Muscle of arm (tissue), 12 donors: ENCODE data around the gene MYL11. TPM values are rescaled to one million over a fixed set of nuclear protein-coding genes. Genes with fewer than 3 reads are reported as not detected.

Experiments
- DNase-seq: peaks from one replicate; pipeline ENCODE4 v3.0.0-alpha.2; 2013
- polyA plus RNA-seq, 12 donors: library from polyadenylated mRNA; unstranded; fragments of 120-200 nt; gene quantifications; one replicate each; pipeline ENCODE4 v1.2.1, GENCODE V29; 2013; ENCODE audit not compliant: insufficient read length in 12 of 12

The MYL11 gene
- polyA plus RNA-seq, 12 donors, result 2,830 to 9,967 (median 7,161) TPM

- no peak for DNase-seq
Measured at GRCh38 chr16:30416047-30416603, 41.5 kb downstream of the MYL11 start.

DNA sequence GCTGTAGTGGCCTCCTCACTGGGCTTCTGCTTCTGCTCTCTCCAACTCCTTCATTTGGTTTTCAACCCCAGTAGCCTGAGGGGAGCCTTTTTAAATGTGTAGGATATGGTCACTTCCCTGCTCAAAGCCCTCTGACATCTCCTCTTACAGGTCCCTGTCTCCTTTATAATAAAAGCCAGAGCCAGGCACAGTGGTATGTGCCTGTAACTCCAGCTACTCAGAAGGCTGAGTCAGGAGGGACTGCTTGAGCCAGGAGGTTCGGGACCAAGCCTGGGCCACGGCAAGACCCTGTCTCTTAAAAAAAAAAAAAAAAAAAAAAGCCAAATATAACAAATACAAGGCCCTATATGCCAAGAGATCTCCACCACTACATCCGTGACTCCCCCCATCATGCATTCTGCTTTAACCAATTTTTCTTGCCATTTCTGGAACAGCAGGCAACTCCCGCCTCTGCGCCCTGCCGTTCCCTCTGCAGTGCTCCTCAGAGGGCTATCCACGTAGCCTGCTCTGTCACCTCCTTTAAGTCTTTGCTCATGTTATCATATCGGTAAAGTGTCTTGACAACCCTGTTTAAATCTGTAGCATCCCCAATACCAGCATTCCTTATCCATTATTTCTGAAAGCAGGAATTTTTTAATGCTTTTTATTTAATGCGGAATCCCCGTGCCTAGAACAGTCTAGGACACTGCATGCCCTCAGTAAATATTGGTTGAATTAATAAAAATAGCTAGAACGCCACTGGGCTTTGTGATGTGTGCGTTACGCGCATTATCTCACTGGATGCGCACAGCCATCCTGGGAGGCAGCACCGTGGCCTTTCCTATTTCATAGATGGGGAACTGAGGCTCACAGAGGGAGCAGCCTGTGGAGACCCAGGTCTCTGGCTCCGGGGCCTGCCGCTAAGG, 42.3 kb downstream of the MYL11 start:
- no peak for DNase-seq

DNA sequence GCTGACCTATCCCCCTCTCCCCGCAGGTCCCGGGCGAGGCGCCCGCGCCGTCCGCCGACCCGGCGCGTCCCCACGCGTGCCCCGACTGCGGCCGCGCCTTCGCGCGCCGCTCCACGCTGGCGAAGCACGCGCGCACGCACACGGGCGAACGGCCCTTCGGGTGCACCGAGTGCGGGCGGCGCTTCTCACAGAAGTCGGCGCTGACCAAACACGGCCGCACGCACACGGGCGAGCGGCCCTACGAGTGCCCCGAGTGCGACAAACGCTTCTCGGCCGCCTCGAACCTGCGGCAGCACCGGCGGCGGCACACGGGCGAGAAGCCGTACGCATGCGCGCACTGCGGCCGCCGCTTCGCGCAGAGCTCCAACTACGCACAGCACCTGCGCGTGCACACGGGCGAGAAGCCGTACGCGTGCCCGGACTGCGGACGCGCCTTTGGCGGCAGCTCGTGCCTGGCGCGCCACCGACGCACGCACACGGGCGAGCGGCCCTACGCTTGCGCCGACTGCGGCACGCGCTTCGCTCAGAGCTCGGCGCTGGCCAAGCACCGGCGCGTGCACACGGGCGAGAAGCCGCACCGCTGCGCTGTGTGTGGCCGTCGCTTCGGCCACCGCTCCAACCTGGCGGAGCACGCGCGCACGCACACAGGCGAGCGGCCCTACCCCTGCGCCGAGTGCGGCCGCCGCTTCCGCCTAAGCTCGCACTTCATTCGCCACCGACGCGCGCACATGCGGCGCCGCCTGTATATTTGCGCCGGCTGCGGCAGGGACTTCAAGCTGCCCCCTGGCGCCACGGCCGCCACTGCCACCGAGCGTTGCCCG, 43.1 kb downstream of the MYL11 start:
- peak; percentile 87 for DNase-seq

- no peak for DNase-seq
Measured at GRCh38 chr16:30418350-30419181, 44.0 kb downstream of the MYL11 start.

DNA sequence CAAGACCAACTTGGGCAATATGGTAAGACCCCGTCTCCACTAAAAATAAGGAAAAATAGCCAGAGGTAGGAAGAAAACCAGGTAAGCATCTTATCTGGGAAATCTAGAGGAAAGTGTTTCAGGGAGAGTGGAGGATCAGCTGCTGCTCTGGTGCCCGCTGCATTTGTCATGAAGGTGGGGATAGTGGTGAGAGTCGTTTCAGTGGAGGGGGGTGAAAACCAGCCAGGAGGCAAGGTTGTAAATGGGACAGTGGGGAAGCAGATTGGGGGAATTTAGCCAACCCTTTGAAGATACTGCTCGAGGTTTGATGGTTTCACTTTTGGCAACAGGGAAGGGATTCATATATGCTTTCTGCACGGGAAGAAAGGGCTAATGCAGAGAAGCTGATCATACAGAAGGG, 46.4 kb downstream of the MYL11 start:
- no peak for DNase-seq

Other genes starting within 250 kb of the MYL11 start
- 10 to 100 TPM in 8 of 12 donors, 1 to 10 TPM in 3, not detected in 1; 6.0 to 41.9 (median 11.0) TPM for gene CORO1A, start 191.2 kb upstream of the MYL11 start, polyA plus RNA-seq
- gene BOLA2B, start 181.1 kb upstream of the MYL11 start, polyA plus RNA-seq, result 10 to 100 TPM in 10 of 12 donors, not detected in 2; 13.0 to 35.0 (median 17.4) TPM
- 10 to 100 TPM in 9 of 12 donors, 1 to 10 TPM in 2, not detected in 1; 6.8 to 21.8 (median 13.7) TPM for gene SLX1A, start 180.9 kb upstream of the MYL11 start, polyA plus RNA-seq
- 1 to 10 TPM in 10 of 12 donors, not detected in 2; 1.7 to 5.9 (median 3.7) TPM for gene SULT1A3, start 175.5 kb upstream of the MYL11 start, polyA plus RNA-seq
- 10 to 100 TPM in 5 of 12 donors, 1 to 10 TPM in 3, under 1 TPM in 2, not detected in 2; 0.24 to 22.5 (median 10.1) TPM for gene NPIPB13, start 126.3 kb upstream of the MYL11 start, polyA plus RNA-seq
- gene CD2BP2, start 19.5 kb upstream of the MYL11 start, polyA plus RNA-seq, result 10 to 100 TPM in 11 of 12 donors, not detected in 1; 26.8 to 87.9 (median 33.5) TPM
- 10 to 100 TPM in 11 of 12 donors, not detected in 1; 24.1 to 52.0 (median 28.0) TPM for gene TBC1D10B, start 4.3 kb upstream of the MYL11 start, polyA plus RNA-seq
- 1 to 10 TPM in 11 of 12 donors, not detected in 1; 1.3 to 7.2 (median 2.6) TPM for gene SEPTIN1, start 7.8 kb downstream of the MYL11 start, polyA plus RNA-seq
- gene ZNF48, start 20.6 kb downstream of the MYL11 start, polyA plus RNA-seq, result 10 to 100 TPM in 1 of 12 donors, 1 to 10 TPM in 10, not detected in 1; 4.6 to 26.2 (median 6.2) TPM
- 1 to 10 TPM in 10 of 12 donors, not detected in 2; 2.9 to 5.7 (median 4.4) TPM for gene ZNF771, start 32.8 kb downstream of the MYL11 start, polyA plus RNA-seq
- gene DCTPP1, start 55.2 kb downstream of the MYL11 start, polyA plus RNA-seq, result 10 to 100 TPM in 11 of 12 donors, not detected in 1; 20.0 to 42.3 (median 25.0) TPM
- gene SEPHS2, start 71.1 kb downstream of the MYL11 start, polyA plus RNA-seq, result 10 to 100 TPM in 11 of 12 donors, not detected in 1; 12.6 to 32.9 (median 15.5) TPM
- gene ITGAL, start 97.9 kb downstream of the MYL11 start, polyA plus RNA-seq, result 10 to 100 TPM in 1 of 12 donors, 1 to 10 TPM in 9, not detected in 2; 1.2 to 11.1 (median 2.5) TPM
- 10 to 100 TPM in 11 of 12 donors, not detected in 1; 19.9 to 32.9 (median 25.7) TPM for gene ZNF768, start 151.8 kb downstream of the MYL11 start, polyA plus RNA-seq
- gene ZNF747, start 160.1 kb downstream of the MYL11 start, polyA plus RNA-seq, result 1 to 10 TPM in 11 of 12 donors, not detected in 1; 5.6 to 7.8 (median 6.5) TPM
- gene ZNF764, start 183.6 kb downstream of the MYL11 start, polyA plus RNA-seq, result 10 to 100 TPM in 1 of 12 donors, 1 to 10 TPM in 10, not detected in 1; 5.4 to 10.2 (median 6.5) TPM
- 10 to 100 TPM in 4 of 12 donors, 1 to 10 TPM in 7, not detected in 1; 5.1 to 14.9 (median 8.7) TPM for gene ZNF688, start 196.9 kb downstream of the MYL11 start, polyA plus RNA-seq
- gene ZNF785, start 210.9 kb downstream of the MYL11 start, polyA plus RNA-seq, result 10 to 100 TPM in 8 of 12 donors, 1 to 10 TPM in 3, not detected in 1; 8.3 to 21.1 (median 11.0) TPM
- gene ZNF689, start 235.6 kb downstream of the MYL11 start, polyA plus RNA-seq, result 10 to 100 TPM in 1 of 12 donors, 1 to 10 TPM in 10, not detected in 1; 6.0 to 12.6 (median 7.5) TPM